ENCODE data around the gene ZNF488. TPM values are rescaled to one million over a fixed set of nuclear protein-coding genes. Genes with fewer than 3 reads are reported as not detected.
A peak's percentile ranks its signal among the peaks of the same experiment; 100 is the strongest.

Gene ZNF488, protein sequence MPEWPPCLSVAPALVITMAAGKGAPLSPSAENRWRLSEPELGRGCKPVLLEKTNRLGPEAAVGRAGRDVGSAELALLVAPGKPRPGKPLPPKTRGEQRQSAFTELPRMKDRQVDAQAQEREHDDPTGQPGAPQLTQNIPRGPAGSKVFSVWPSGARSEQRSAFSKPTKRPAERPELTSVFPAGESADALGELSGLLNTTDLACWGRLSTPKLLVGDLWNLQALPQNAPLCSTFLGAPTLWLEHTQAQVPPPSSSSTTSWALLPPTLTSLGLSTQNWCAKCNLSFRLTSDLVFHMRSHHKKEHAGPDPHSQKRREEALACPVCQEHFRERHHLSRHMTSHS
- total RNA-seq (2022) (2.1 and 2.2 TPM in 2 replicates), Bru-seq, nascent RNA (percentile 37 among the genes with signal in this experiment), BruChase-seq, experiment 1, labeled RNA remaining after a 6-hour chase (percentile 19 among the genes with signal in this experiment), BruChase-seq, experiment 2, labeled RNA remaining after a 2-hour chase (percentile 34 among the genes with signal in this experiment)
- long read RNA-seq, partial matches to known transcripts = 0 of 1 reads
- long read RNA-seq, other reads (novel, unspliced or antisense) = 1 of 1 reads

DNA sequence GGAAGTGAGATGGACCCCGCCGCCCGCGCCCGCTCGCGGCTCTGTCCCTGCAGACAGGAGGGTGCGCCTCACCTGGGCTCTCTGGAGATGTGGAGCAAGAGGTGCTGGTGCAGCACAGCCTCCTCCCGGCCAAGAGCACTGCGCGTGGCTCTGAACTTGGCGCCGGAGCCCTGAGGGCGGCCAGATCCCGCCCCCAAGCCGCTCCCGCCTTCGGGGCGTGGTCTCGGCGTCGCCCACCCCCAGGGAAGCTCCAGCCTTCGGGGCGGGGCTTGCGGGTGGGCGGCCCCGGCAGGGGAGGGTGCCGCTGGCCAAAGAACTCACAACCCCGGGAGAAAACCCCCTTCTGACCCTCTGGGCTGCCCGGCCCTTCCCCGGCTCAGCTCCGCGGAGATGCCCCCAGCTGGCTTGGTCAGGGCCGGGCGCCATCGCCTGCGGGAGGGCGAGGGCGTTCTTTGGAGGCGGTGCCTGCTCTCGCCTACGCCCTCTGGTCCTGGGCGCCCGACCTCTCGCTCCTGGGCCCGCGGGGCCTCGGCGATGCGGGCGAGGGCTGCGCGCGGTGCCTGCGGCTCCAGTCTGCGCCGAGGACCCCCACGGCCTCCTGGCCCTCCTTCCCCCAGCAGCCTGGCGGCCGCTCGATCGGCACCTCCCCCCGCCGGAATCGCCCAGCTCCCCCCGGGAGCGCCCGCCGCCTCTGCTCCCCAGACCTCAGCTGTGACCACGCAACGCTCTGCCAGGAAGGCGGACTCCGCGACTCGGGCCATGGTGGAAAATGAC lies at the start of gene ZNF488:
ZNF488 (minus strand) TSS at position 146 of the 774 bp plus-strand sequence. CDS start 15,464 bp downstream, outside the sequence.
- Mint-ChIP-seq H3K27me3 (ENCODE audit: unreplicated experiment) (peaks cover 24% of the 10 kb centered on the region), H3K36me3 (ENCODE audit: insufficient read depth, unreplicated experiment) (peaks cover 13% of the 10 kb centered on the region), H3K4me3 (ENCODE audit: low read depth, unreplicated experiment) (peak within 1 kb of the TSS; percentile 71), H3K9me3 (ENCODE audit: low read depth, unreplicated experiment) (peaks cover 2% of the 10 kb centered on the region), H3K4me1 (ENCODE audit: low read depth, unreplicated experiment) (peaks cover 12% of the 10 kb centered on the region), H3K27ac (ENCODE audit: unreplicated experiment) (peak within 1 kb of the TSS; percentile 22)
- no TSS peak for BruUV-seq (replicated peaks)
- TF ChIP-seq, protein P1, sequence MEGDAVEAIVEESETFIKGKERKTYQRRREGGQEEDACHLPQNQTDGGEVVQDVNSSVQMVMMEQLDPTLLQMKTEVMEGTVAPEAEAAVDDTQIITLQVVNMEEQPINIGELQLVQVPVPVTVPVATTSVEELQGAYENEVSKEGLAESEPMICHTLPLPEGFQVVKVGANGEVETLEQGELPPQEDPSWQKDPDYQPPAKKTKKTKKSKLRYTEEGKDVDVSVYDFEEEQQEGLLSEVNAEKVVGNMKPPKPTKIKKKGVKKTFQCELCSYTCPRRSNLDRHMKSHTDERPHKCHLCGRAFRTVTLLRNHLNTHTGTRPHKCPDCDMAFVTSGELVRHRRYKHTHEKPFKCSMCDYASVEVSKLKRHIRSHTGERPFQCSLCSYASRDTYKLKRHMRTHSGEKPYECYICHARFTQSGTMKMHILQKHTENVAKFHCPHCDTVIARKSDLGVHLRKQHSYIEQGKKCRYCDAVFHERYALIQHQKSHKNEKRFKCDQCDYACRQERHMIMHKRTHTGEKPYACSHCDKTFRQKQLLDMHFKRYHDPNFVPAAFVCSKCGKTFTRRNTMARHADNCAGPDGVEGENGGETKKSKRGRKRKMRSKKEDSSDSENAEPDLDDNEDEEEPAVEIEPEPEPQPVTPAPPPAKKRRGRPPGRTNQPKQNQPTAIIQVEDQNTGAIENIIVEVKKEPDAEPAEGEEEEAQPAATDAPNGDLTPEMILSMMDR (IDR thresholded peaks at IDR 0.05; ENCODE audit: unreplicated experiment) = no peak
- intact Hi-C loops (cut with micrococcal nuclease; ENCODE audit: unreplicated experiment) = no loop called here
- CTCF ChIA-PET = interaction anchor here (0.7 to 1.3 kb wide), 3 partner anchors 9 to 22 kb away, joined by 3 to 7 read pairs (median 4); no protein-coding TSS in a partner anchor
- DNase-seq = peak; percentile 90

DNA sequence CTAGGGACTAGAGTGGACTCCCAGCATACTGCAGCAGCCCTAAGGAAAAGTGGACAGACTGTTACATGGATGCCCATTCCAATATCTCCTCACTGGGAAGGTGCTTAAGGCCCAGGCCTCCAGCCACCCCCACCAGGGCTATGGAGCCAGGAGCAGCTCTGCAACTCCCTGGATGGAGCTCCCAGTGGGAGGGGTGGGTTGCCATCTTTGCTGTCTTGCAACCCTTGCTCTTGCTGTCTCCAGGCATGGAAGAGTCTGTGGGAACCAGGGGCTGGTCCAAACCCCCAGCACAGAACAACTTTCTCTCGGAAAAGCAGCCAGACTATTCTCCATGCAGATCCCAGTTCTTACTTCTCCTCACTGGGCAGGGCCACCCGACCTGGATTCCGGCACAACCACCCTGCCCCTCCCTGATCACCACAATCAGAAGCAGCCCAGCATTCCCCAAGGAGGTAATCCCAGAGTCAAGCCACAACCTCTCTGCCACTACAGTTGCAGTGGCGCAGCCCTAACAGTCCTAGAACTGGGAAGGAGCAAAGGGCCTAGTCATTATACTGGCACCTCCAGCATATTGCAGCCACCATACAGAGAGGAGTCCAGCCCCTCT lies 41.8 kb upstream of the ZNF488 start:
- DNase-seq = no peak
- H3K4me1 Mint-ChIP-seq (ENCODE audit: low read depth, unreplicated experiment) = peaks cover 11% of the 10 kb centered on the region
- no peaks in the 10 kb centered on the region for H3K9me3 Mint-ChIP-seq (ENCODE audit: low read depth, unreplicated experiment)
- H3K36me3 Mint-ChIP-seq (ENCODE audit: insufficient read depth, unreplicated experiment) = peaks cover under 1% of the 10 kb centered on the region
- peaks cover 12% of the 10 kb centered on the region for H3K27me3 Mint-ChIP-seq (ENCODE audit: unreplicated experiment)
- TF ChIP-seq, protein P1 (IDR thresholded peaks at IDR 0.05; ENCODE audit: unreplicated experiment) = no peak
- H3K4me3 Mint-ChIP-seq (ENCODE audit: low read depth, unreplicated experiment) = no peak overlapping the region
- intact Hi-C loops (cut with micrococcal nuclease; ENCODE audit: unreplicated experiment) = no loop called here
- CTCF ChIA-PET = no interaction called here
- no TSS peak for BruUV-seq (replicated peaks)
- no peak overlapping the region for H3K27ac Mint-ChIP-seq (ENCODE audit: unreplicated experiment)

DNA sequence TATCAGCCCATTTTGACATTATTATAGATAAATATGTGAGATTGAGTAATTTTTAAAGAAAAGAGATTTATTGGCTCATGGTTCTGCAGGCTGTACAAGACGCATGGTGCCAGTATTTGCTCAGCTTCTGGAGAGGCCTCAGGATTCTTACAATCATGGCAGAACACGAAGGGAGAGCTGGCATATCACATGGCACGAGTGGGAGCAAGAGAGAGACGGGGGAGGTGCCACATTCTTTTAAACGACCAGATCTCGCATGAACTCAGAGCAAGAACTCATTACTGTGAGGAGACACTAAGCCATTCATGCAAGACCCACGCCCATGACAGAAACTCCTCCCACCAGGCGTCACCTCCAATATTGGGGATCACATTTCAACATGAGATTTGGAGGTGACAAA lies 40.1 kb upstream of the ZNF488 start:
- intact Hi-C loops (cut with micrococcal nuclease; ENCODE audit: unreplicated experiment) = no loop called here
- Mint-ChIP-seq H3K27me3 (ENCODE audit: unreplicated experiment) (no peaks in the 10 kb centered on the region), H3K27ac (ENCODE audit: unreplicated experiment) (no peak overlapping the region), H3K4me3 (ENCODE audit: low read depth, unreplicated experiment) (no peak overlapping the region), H3K36me3 (ENCODE audit: insufficient read depth, unreplicated experiment) (peaks cover 4% of the 10 kb centered on the region), H3K9me3 (ENCODE audit: low read depth, unreplicated experiment) (no peaks in the 10 kb centered on the region), H3K4me1 (ENCODE audit: low read depth, unreplicated experiment) (peaks cover 19% of the 10 kb centered on the region)
- TF ChIP-seq, protein P1 (IDR thresholded peaks at IDR 0.05; ENCODE audit: unreplicated experiment) = no peak
- CTCF ChIA-PET = no interaction called here
- DNase-seq = no peak
- no TSS peak for BruUV-seq (replicated peaks)

DNA sequence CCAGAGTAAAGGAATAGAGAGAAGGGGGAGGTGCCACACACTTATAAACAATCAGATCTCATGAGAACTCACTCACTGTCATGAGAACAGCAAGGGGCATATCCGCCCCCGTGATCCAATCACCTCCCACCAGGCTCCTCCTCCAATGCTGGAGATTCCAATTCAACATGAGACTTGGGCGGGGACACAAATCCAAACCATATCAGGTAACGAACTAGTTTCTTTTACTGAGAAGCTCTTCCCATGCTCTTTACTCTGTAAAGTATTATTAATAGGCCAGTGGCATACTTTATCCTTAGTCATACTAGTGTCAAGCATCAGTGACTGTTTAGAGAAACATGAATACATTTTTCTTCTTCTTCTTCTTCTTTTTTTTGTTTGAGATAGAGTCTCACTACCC lies 39.4 kb upstream of the ZNF488 start:
- Mint-ChIP-seq H3K9me3 (ENCODE audit: low read depth, unreplicated experiment) (no peaks in the 10 kb centered on the region), H3K4me1 (ENCODE audit: low read depth, unreplicated experiment) (peaks cover 19% of the 10 kb centered on the region), H3K4me3 (ENCODE audit: low read depth, unreplicated experiment) (no peak overlapping the region), H3K27ac (ENCODE audit: unreplicated experiment) (no peak overlapping the region), H3K36me3 (ENCODE audit: insufficient read depth, unreplicated experiment) (peaks cover 4% of the 10 kb centered on the region), H3K27me3 (ENCODE audit: unreplicated experiment) (no peaks in the 10 kb centered on the region)
- DNase-seq = no peak
- intact Hi-C loops (cut with micrococcal nuclease; ENCODE audit: unreplicated experiment) = no loop called here
- TF ChIP-seq, protein P1 (IDR thresholded peaks at IDR 0.05; ENCODE audit: unreplicated experiment) = no peak
- no TSS peak for BruUV-seq (replicated peaks)
- CTCF ChIA-PET = no interaction called here
